ENCODE data around the gene EVI5L. TPM values are rescaled to one million over a fixed set of nuclear protein-coding genes. Genes with fewer than 3 reads are reported as not detected.

Gene EVI5L
- total and polyA plus RNA-seq, 2 of the 13 experiments (the other 11 are each of a cell fraction or from before 2014, with no cell fraction given): 1.7 to 2.4 TPM

DNA sequence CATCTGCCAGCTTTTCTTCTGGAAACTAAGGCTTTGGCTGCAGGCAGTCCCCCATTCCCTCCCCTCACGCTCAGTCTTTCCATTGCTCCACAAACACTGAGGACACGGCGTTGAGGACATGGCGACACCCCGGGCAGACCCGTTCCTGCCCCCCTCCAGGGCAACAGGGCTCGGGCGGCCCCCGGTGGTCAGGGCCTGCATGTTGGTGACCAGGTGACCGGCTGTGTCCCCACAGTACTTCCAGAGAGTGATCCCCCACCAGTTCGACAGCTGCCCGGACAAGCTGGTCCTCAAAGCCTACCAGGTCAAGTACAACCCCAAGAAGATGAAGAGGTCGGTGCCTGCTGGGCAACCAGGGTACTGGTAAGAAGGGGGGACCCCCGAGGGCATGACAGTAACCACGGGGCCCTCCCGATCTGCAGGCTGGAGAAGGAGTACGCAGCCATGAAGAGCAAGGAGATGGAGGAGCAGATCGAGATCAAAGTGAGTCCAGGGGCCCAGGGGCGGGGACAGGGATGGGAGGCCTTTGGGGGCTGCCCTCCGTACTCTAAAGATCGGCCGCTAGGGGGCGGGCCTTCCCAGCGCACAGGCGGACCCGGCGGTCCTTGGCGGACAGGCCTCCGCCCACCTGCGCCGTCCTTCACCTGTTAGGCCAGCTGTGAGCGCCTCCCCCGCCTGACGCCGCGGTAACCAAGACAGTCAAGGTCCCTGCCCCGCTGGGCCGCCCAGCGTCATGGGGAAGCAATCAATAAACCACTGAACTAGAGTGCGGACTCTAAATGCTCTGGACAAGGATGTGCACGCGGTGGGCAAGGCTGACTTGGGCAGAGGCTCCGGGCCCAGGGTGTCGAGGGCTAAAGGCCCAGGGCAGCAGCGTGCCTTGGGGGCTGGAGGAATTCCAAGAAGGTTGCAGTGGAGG, 23.1 kb downstream of the EVI5L start (continued):
- TF ChIP-seq, protein P1, sequence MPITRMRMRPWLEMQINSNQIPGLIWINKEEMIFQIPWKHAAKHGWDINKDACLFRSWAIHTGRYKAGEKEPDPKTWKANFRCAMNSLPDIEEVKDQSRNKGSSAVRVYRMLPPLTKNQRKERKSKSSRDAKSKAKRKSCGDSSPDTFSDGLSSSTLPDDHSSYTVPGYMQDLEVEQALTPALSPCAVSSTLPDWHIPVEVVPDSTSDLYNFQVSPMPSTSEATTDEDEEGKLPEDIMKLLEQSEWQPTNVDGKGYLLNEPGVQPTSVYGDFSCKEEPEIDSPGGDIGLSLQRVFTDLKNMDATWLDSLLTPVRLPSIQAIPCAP (CRISPR knock-in tag; IDR thresholded peaks at IDR 0.05; ENCODE audit: low read depth): no peak
- TF ChIP-seq FOXC1 (CRISPR knock-in tag; IDR thresholded peaks at IDR 0.05; ENCODE audit: borderline replicate concordance): peak; percentile 96
- peak; percentile 78; the same call in 1 of the 2 replicates for TF ChIP-seq ZNF776 (CRISPR knock-in tag; IDR thresholded peaks at IDR 0.05)
- TF ChIP-seq, protein P2, sequence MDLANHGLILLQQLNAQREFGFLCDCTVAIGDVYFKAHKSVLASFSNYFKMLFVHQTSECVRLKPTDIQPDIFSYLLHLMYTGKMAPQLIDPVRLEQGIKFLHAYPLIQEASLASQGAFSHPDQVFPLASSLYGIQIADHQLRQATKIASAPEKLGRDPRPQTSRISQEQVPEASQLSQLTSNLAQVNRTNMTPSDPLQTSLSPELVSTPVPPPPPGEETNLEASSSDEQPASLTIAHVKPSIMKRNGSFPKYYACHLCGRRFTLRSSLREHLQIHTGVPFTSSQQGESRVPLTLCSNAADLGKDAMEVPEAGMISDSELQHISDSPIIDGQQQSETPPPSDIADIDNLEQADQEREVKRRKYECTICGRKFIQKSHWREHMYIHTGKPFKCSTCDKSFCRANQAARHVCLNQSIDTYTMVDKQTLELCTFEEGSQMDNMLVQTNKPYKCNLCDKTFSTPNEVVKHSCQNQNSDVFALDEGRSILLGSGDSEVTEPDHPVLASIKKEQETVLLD (CRISPR knock-in tag; IDR thresholded peaks at IDR 0.05; ENCODE audit: low read depth): no peak
- 0 out of 2 replicates have a peak, but pooled peaks have one; percentile 77 for TF ChIP-seq ZNF570 (CRISPR knock-in tag; IDR thresholded peaks at IDR 0.05; ENCODE audit: borderline replicate concordance)
- TF ChIP-seq ZNF501 (CRISPR knock-in tag; IDR thresholded peaks at IDR 0.05): peak; percentile 95
- peak; percentile 78 for TF ChIP-seq ZMYM4 (CRISPR knock-in tag; IDR thresholded peaks at IDR 0.05)
- TF ChIP-seq CREB1 (IDR thresholded peaks at IDR 0.05): peak; percentile 69
- TF ChIP-seq CREB1 (CRISPR knock-in tag; IDR thresholded peaks at IDR 0.05): peak; percentile 75
- peak; percentile 98 for TF ChIP-seq RNF2 (conservative IDR thresholded peaks at IDR 0.05; ENCODE audit: low read depth)
- peak; percentile 95 for TF ChIP-seq ZNF556 (CRISPR knock-in tag; IDR thresholded peaks at IDR 0.05; ENCODE audit: borderline replicate concordance)
- TF ChIP-seq KLF13 (CRISPR knock-in tag; IDR thresholded peaks at IDR 0.05): peak; percentile 79; the same call in 1 of the 2 replicates
- TF ChIP-seq, protein P3, sequence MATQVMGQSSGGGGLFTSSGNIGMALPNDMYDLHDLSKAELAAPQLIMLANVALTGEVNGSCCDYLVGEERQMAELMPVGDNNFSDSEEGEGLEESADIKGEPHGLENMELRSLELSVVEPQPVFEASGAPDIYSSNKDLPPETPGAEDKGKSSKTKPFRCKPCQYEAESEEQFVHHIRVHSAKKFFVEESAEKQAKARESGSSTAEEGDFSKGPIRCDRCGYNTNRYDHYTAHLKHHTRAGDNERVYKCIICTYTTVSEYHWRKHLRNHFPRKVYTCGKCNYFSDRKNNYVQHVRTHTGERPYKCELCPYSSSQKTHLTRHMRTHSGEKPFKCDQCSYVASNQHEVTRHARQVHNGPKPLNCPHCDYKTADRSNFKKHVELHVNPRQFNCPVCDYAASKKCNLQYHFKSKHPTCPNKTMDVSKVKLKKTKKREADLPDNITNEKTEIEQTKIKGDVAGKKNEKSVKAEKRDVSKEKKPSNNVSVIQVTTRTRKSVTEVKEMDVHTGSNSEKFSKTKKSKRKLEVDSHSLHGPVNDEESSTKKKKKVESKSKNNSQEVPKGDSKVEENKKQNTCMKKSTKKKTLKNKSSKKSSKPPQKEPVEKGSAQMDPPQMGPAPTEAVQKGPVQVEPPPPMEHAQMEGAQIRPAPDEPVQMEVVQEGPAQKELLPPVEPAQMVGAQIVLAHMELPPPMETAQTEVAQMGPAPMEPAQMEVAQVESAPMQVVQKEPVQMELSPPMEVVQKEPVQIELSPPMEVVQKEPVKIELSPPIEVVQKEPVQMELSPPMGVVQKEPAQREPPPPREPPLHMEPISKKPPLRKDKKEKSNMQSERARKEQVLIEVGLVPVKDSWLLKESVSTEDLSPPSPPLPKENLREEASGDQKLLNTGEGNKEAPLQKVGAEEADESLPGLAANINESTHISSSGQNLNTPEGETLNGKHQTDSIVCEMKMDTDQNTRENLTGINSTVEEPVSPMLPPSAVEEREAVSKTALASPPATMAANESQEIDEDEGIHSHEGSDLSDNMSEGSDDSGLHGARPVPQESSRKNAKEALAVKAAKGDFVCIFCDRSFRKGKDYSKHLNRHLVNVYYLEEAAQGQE (IDR thresholded peaks at IDR 0.05; ENCODE audit: borderline replicate concordance in 1 of 2, low read depth in 1 of 2, low read length in 2 of 2): no peak
- TF ChIP-seq, protein P4, sequence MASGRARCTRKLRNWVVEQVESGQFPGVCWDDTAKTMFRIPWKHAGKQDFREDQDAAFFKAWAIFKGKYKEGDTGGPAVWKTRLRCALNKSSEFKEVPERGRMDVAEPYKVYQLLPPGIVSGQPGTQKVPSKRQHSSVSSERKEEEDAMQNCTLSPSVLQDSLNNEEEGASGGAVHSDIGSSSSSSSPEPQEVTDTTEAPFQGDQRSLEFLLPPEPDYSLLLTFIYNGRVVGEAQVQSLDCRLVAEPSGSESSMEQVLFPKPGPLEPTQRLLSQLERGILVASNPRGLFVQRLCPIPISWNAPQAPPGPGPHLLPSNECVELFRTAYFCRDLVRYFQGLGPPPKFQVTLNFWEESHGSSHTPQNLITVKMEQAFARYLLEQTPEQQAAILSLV (CRISPR knock-in tag; IDR thresholded peaks at IDR 0.05; ENCODE audit: borderline replicate concordance): peak; percentile 98
- TF ChIP-seq, protein P5, sequence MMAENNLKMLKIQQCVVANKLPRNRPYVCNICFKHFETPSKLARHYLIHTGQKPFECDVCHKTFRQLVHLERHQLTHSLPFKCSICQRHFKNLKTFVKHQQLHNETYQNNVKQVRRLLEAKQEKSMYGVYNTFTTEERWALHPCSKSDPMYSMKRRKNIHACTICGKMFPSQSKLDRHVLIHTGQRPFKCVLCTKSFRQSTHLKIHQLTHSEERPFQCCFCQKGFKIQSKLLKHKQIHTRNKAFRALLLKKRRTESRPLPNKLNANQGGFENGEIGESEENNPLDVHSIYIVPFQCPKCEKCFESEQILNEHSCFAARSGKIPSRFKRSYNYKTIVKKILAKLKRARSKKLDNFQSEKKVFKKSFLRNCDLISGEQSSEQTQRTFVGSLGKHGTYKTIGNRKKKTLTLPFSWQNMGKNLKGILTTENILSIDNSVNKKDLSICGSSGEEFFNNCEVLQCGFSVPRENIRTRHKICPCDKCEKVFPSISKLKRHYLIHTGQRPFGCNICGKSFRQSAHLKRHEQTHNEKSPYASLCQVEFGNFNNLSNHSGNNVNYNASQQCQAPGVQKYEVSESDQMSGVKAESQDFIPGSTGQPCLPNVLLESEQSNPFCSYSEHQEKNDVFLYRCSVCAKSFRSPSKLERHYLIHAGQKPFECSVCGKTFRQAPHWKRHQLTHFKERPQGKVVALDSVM (CRISPR knock-in tag; IDR thresholded peaks at IDR 0.05): peak; percentile 82
- peak; percentile 68; the same call in 1 of the 2 replicates for TF ChIP-seq TMF1 (CRISPR knock-in tag; IDR thresholded peaks at IDR 0.05; ENCODE audit: low read depth)
